Measurements from ENCODE around the gene LRRTM4. TPM values are rescaled to one million over a fixed set of nuclear protein-coding genes. Genes with fewer than 3 reads are reported as not detected.

The LRRTM4 gene
- total and polyA plus RNA-seq, 10 of the 15 experiments (the other 5 are each of a cell fraction or from before 2014, with no cell fraction given), result 0.01 to 1.0 TPM; not detected in 8

DNA sequence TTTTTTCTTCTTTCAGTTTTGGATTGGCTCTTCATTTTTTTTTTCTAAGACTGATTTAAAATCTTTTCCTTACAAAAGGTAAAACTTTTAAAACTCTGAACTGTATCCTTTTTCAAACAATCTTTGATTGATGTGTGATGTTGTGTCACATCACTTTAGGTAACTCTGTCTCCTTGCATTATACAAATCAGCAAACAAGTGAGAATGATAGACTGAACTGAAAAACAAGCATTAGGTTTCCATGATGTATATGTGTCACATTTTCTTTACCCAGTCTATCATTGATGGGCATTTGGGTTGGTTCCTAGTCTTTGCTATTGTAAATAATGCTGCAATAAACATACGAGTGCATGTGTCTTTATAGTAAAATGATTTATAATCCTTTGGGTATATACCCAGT, 655.7 kb downstream of the LRRTM4 start:
- DNase-seq (ENCODE audit: low read depth, low spot score), result no peak
- Histone ChIP-seq H3K27ac (ENCODE audit: control insufficient read depth, insufficient read depth) (no peak overlapping the region), H3K79me2 (ENCODE audit: control insufficient read depth, insufficient read depth, low read length) (no peaks in the 10 kb centered on the region), H3K9me3 (replicated peaks; ENCODE audit: control insufficient read depth, insufficient read depth, low read length) (no peaks in the 10 kb centered on the region), H4K20me1 (ENCODE audit: control insufficient read depth, insufficient read depth) (no peaks in the 10 kb centered on the region), H3K36me3 (ENCODE audit: control insufficient read depth in 2 of 2, insufficient read depth in 2 of 2, low read length in 1 of 2) (no peaks in the 10 kb centered on the region), H3K27me3 (replicated peaks in 1 of 2; ENCODE audit: control insufficient read depth in 2 of 2, insufficient read depth in 2 of 2, low read length in 1 of 2) (no peaks in the 10 kb centered on the region), H3K4me1 (ENCODE audit: control insufficient read depth, insufficient read depth, low read length) (no peaks in the 10 kb centered on the region), H3K4me3 (no peak overlapping the region), H2AFZ (ENCODE audit: control insufficient read depth, low read depth, low read length) (no peak overlapping the region), H3K4me2 (ENCODE audit: control insufficient read depth, insufficient read depth) (no peak overlapping the region), H3K9ac (ENCODE audit: control insufficient read depth, insufficient read depth, low read length) (no peak overlapping the region)
- ChIA-PET POLR2A (no interaction called here), CTCF (no interaction called here), RAD21 (ENCODE audit: unreplicated experiment) (no interaction called here), SMC1A (ENCODE audit: uncharacterized antibody, unreplicated experiment) (no interaction called here)
- no peak for FAIRE-seq
- 45% methylated on average over 1 of the region's 1 CpG for WGBS (ENCODE audit: insufficient coverage, insufficient replicate concordance, low lambda C conversion rate, missing lambda C conversion rate)
- in situ Hi-C loops (cut with MboI), result no loop called here
- intact Hi-C loops (cut with micrococcal nuclease; ENCODE audit: unreplicated experiment), result no loop called here
- no peak for TF ChIP-seq POU2F2 (IDR thresholded peaks at IDR 0.05; ENCODE audit: borderline replicate concordance, low read depth, low read length)
- TF ChIP-seq SP1 (IDR thresholded peaks at IDR 0.05; ENCODE audit: low read depth, low read length), result no peak
- TF ChIP-seq SUZ12 (IDR thresholded peaks at IDR 0.05; ENCODE audit: unreplicated experiment), result no peak
- TF ChIP-seq, protein P1, sequence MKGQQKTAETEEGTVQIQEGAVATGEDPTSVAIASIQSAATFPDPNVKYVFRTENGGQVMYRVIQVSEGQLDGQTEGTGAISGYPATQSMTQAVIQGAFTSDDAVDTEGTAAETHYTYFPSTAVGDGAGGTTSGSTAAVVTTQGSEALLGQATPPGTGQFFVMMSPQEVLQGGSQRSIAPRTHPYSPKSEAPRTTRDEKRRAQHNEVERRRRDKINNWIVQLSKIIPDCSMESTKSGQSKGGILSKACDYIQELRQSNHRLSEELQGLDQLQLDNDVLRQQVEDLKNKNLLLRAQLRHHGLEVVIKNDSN (IDR thresholded peaks at IDR 0.05; ENCODE audit: borderline replicate concordance, extremely low read length, insufficient read depth, low read depth, low read length), result no peak
- TF ChIP-seq, protein P2, sequence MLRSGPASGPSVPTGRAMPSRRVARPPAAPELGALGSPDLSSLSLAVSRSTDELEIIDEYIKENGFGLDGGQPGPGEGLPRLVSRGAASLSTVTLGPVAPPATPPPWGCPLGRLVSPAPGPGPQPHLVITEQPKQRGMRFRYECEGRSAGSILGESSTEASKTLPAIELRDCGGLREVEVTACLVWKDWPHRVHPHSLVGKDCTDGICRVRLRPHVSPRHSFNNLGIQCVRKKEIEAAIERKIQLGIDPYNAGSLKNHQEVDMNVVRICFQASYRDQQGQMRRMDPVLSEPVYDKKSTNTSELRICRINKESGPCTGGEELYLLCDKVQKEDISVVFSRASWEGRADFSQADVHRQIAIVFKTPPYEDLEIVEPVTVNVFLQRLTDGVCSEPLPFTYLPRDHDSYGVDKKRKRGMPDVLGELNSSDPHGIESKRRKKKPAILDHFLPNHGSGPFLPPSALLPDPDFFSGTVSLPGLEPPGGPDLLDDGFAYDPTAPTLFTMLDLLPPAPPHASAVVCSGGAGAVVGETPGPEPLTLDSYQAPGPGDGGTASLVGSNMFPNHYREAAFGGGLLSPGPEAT (IDR thresholded peaks at IDR 0.05; ENCODE audit: low read depth), result no peak
- TF ChIP-seq, protein P3, sequence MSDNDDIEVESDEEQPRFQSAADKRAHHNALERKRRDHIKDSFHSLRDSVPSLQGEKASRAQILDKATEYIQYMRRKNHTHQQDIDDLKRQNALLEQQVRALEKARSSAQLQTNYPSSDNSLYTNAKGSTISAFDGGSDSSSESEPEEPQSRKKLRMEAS (IDR thresholded peaks at IDR 0.05; ENCODE audit: low read depth, low read length), result no peak
- TF ChIP-seq RELA (IDR thresholded peaks at IDR 0.05; ENCODE audit: borderline replicate concordance, partially characterized antibody), result no peak
- TF ChIP-seq CREB1 (IDR thresholded peaks at IDR 0.05; ENCODE audit: low read depth), result no peak
- no peak for TF ChIP-seq YBX1 (IDR thresholded peaks at IDR 0.05)
- no peak for TF ChIP-seq HDAC2 (IDR thresholded peaks at IDR 0.05)
- no peak for TF ChIP-seq POLR2AphosphoS5 (IDR thresholded peaks at IDR 0.05; ENCODE audit: low read length)
- TF ChIP-seq SUPT20H (IDR thresholded peaks at IDR 0.05; ENCODE audit: borderline replicate concordance, control insufficient read depth, low read depth, low read length), result no peak
- no peak for TF ChIP-seq RCOR1 (conservative IDR thresholded peaks at IDR 0.05; ENCODE audit: low read depth, low read length)
- ATAC-seq, result no peak
- BruUV-seq (replicated peaks), result no TSS peak

All from GM12878 (cell line).